HEK293 (cell line): ENCODE data around the gene SKIL.

Source experiments
- CTCF ChIA-PET: fragments of 350-600 bp; formaldehyde crosslinking; extraction: SDS; loops from one replicate; lab custom pipeline; 2021; ENCODE audit warnings: antibody characterized with exemption; lab: Yijun Ruan, JAX
- POLR2A ChIA-PET: fragments of 300-600 bp; formaldehyde crosslinking; extraction: SDS; loops from one replicate; lab custom pipeline; 2020; ENCODE audit warnings: antibody characterized with exemption, inconsistent platforms; lab: Yijun Ruan, JAX
- H3K27ac ChIP-seq: fragments of 200-500 bp; sonication (Bioruptor generic); 2 replicates; pipeline ENCODE4 v1.5.1; 2014; ENCODE audit warnings: low read depth, low read length, control low read depth, inconsistent platforms; ENCODE audit errors: extremely low read depth
- H3K36me3 ChIP-seq, 2 experiments: fragments of 200-500 bp in 1 of 2; sonication (Bioruptor generic) in 1 of 2; 1 replicate in 1 of 2; 2 replicates in 1 of 2; pipeline ENCODE4 v1.5.1; 2014 to 2017; ENCODE audit warnings: inconsistent platforms in 2 of 2, low read length in 2 of 2; ENCODE audit not compliant: control insufficient read depth in 2 of 2, insufficient read depth in 1 of 2
- H3K4me1 ChIP-seq: fragments of 200-500 bp; sonication (Bioruptor generic); 2 replicates; pipeline ENCODE4 v1.5.1; 2014; ENCODE audit warnings: mild to moderate bottlenecking, low read length, inconsistent platforms; ENCODE audit not compliant: control insufficient read depth, insufficient read depth
- H3K4me3 ChIP-seq: 2 replicates; pipeline ENCODE4 v1.5.1; 2011; ENCODE audit warnings: low read depth, mild to moderate bottlenecking, control low read depth, low read length, moderate library complexity
- H3K9me3 ChIP-seq: fragments of 200-500 bp; sonication (Bioruptor generic); 2 replicates; pipeline ENCODE4 v1.5.1; 2014; ENCODE audit warnings: low read depth, low read length, inconsistent platforms; ENCODE audit not compliant: control insufficient read depth, insufficient read depth
- IKZF3 ChIP-seq: fragments of 450-650 bp; IDR thresholded peaks from 2 replicates; pipeline ENCODE4 v1.5.0; 2018; ENCODE audit warnings: missing biosample characterization, mild to moderate bottlenecking, missing genetic modification characterization, moderate library complexity
- OVOL3 ChIP-seq: fragments of 450-650 bp; formaldehyde crosslinking; IDR thresholded peaks from 2 replicates; pipeline ENCODE4 v1.5.1; 2016; ENCODE audit warnings: missing biosample characterization, missing genetic modification characterization
- REPIN1 ChIP-seq: fragments of 450-650 bp; formaldehyde crosslinking; IDR thresholded peaks from 2 replicates; pipeline ENCODE4 v1.5.1; 2017; ENCODE audit warnings: missing biosample characterization, missing genetic modification characterization, low read depth
- ZIC2 ChIP-seq: fragments of 450-650 bp; formaldehyde crosslinking; IDR thresholded peaks from 2 replicates; pipeline ENCODE4 v1.5.1; 2016; ENCODE audit warnings: missing biosample characterization, missing genetic modification characterization
- ZNF274 ChIP-seq, 2 experiments: fragments of 200-500 bp in 1 of 2; fragments of 450-650 bp in 1 of 2; sonication (Bioruptor generic) in 1 of 2; formaldehyde crosslinking in 1 of 2; IDR thresholded peaks; 2 replicates each; pipeline versions ENCODE4 v1.5.1 to v1.6.1; 2014 to 2016; ENCODE audit warnings: borderline replicate concordance in 1 of 2, inconsistent platforms in 1 of 2, low read length in 1 of 2, missing biosample characterization in 1 of 2, missing genetic modification characterization in 1 of 2
- ZNF354C ChIP-seq: fragments of 450-650 bp; formaldehyde crosslinking; IDR thresholded peaks from 2 replicates; pipeline ENCODE4 v1.5.1; 2016; ENCODE audit warnings: missing biosample characterization, missing genetic modification characterization, low read depth, borderline replicate concordance
- ZNF37A ChIP-seq: fragments of 450-650 bp; IDR thresholded peaks from 2 replicates; pipeline ENCODE4 v1.5.1; 2018; ENCODE audit warnings: missing biosample characterization, missing genetic modification characterization
- ZNF48 ChIP-seq: fragments of 450-650 bp; formaldehyde crosslinking; IDR thresholded peaks from 2 replicates; pipeline ENCODE4 v1.5.1; 2016; ENCODE audit warnings: missing biosample characterization, missing genetic modification characterization
- ZNF529 ChIP-seq: fragments of 450-650 bp; formaldehyde crosslinking; IDR thresholded peaks from 2 replicates; pipeline ENCODE4 v1.5.1; 2017; ENCODE audit warnings: missing genetic modification characterization, missing biosample characterization; ENCODE audit not compliant: insufficient replicate concordance
- ZNF548 ChIP-seq: fragments of 450-650 bp; formaldehyde crosslinking; IDR thresholded peaks from 2 replicates; pipeline ENCODE4 v1.5.1; 2016; ENCODE audit warnings: missing biosample characterization, missing genetic modification characterization
- ZNF558 ChIP-seq: fragments of 450-650 bp; formaldehyde crosslinking; IDR thresholded peaks from 2 replicates; pipeline ENCODE4 v1.5.1; 2016; ENCODE audit warnings: missing biosample characterization, missing genetic modification characterization
- ZNF561 ChIP-seq: fragments of 450-650 bp; IDR thresholded peaks from 2 replicates; pipeline ENCODE4 v1.5.1; 2018; ENCODE audit warnings: missing biosample characterization, missing genetic modification characterization, borderline replicate concordance
- ZNF580 ChIP-seq: fragments of 450-650 bp; formaldehyde crosslinking; IDR thresholded peaks from 2 replicates; pipeline ENCODE4 v1.5.1; 2016; ENCODE audit warnings: missing biosample characterization, missing genetic modification characterization
- ZNF600 ChIP-seq: fragments of 450-650 bp; formaldehyde crosslinking; IDR thresholded peaks from 2 replicates; pipeline ENCODE4 v1.5.1; 2016; ENCODE audit warnings: missing biosample characterization, missing genetic modification characterization
- ZNF76 ChIP-seq: fragments of 450-650 bp; formaldehyde crosslinking; IDR thresholded peaks from 2 replicates; pipeline ENCODE4; 2016; ENCODE audit warnings: low read depth, missing biosample characterization, missing genetic modification characterization, borderline replicate concordance
- ZNF768 ChIP-seq: fragments of 450-650 bp; formaldehyde crosslinking; IDR thresholded peaks from 2 replicates; pipeline ENCODE4 v1.5.1; 2018; ENCODE audit warnings: missing biosample characterization, mild to moderate bottlenecking, missing genetic modification characterization

Gene SKIL

GRCh38 chr3:170359178-170359704 lies 1.7 kb downstream of the SKIL start:
- Histone ChIP-seq H3K36me3 (peaks cover 0 to 38% of the 10 kb centered on the region in 2 experiments; a peak in 2 of 3 replicates), H3K4me3 (peak overlapping the region; percentile 78), H3K4me1 (no peaks in the 10 kb centered on the region), H3K9me3 (no peaks in the 10 kb centered on the region), H3K27ac (no peak overlapping the region)
- ChIA-PET POLR2A (no interaction called here), CTCF (interaction anchor here (0.6 kb wide), 1 partner anchor 35 kb away, joined by 3 read pairs; no protein-coding TSS in a partner anchor)
- TF ChIP-seq ZNF580 (tag by site-specific recombination) = no peak
- no peak for TF ChIP-seq REPIN1 (tag by site-specific recombination)
- TF ChIP-seq ZNF76 = no peak

- Histone ChIP-seq H3K4me1 (no peaks in the 10 kb centered on the region), H3K27ac (no peak overlapping the region), H3K9me3 (no peaks in the 10 kb centered on the region), H3K36me3 (peaks cover 0 to 48% of the 10 kb centered on the region in 2 experiments; a peak in 2 of 3 replicates), H3K4me3 (peak overlapping the region; percentile 37)
- ChIA-PET POLR2A (interaction anchor here (0.9 kb wide), 1 partner anchor 134 kb away, joined by 3 read pairs; no protein-coding TSS in a partner anchor), CTCF (interaction anchor here (0.6 kb wide), 1 partner anchor 58 kb away, joined by 3 read pairs; no protein-coding TSS in a partner anchor)
- TF ChIP-seq ZNF529 = no peak
- peak; percentile 18; the same call in 1 of the 2 replicates for TF ChIP-seq ZNF600 (tag by site-specific recombination)
- TF ChIP-seq OVOL3 = no peak
Observed at GRCh38 chr3:170360466-170360865, 3.0 kb downstream of the SKIL start.

DNA sequence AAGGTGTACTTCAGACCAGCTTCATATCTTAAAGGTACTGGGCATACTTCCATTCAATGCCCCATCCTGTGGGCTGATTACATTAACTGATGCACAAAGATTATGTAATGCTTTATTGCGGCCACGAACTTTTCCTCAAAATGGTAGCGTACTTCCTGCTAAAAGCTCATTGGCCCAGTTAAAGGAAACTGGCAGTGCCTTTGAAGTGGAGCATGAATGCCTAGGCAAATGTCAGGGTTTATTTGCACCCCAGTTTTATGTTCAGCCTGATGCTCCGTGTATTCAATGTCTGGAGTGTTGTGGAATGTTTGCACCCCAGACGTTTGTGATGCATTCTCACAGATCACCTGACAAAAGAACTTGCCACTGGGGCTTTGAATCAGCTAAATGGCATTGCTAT lies 3.4 kb downstream of the SKIL start:
- no peaks in the 10 kb centered on the region for H3K4me1 ChIP-seq
- H3K9me3 ChIP-seq = no peaks in the 10 kb centered on the region
- POLR2A ChIA-PET = interaction anchor here (0.9 kb wide), 1 partner anchor 135 kb away, joined by 3 read pairs; no protein-coding TSS in a partner anchor
- H3K4me3 ChIP-seq = peak overlapping the region; percentile 37
- TF ChIP-seq ZNF548 (tag by site-specific recombination) (no peak), ZNF600 (tag by site-specific recombination) (0 out of 2 replicates have a peak, but pooled peaks have one; percentile 4)
- CTCF ChIA-PET = interaction anchor here (0.7 kb wide), 1 partner anchor 453 kb away, joined by 3 read pairs; no protein-coding TSS in a partner anchor
- H3K36me3 ChIP-seq = peaks cover 0 to 48% of the 10 kb centered on the region in 2 experiments; a peak in 2 of 3 replicates
- no peak overlapping the region for H3K27ac ChIP-seq

GRCh38 chr3:170361711-170362110 lies 4.2 kb downstream of the SKIL start:
- Histone ChIP-seq H3K27ac (no peak overlapping the region), H3K4me3 (peak overlapping the region; percentile 37), H3K9me3 (no peaks in the 10 kb centered on the region), H3K36me3 (peaks cover 0 to 52% of the 10 kb centered on the region in 2 experiments; a peak in 2 of 3 replicates), H3K4me1 (no peaks in the 10 kb centered on the region)
- ChIA-PET CTCF (interaction anchor here (0.6 kb wide), 1 partner anchor 403 kb away, joined by 3 read pairs; no protein-coding TSS in a partner anchor), POLR2A (no interaction called here)
- no peak for TF ChIP-seq ZNF48 (tag by site-specific recombination)
- no peak for TF ChIP-seq ZNF274 (IDR thresholded peaks at IDR 0.05; ENCODE audit: low read length)
- TF ChIP-seq ZNF274 (tag by site-specific recombination; IDR thresholded peaks at IDR 0.05; ENCODE audit: borderline replicate concordance) = no peak
- no peak for TF ChIP-seq ZNF558
- no peak for TF ChIP-seq ZNF37A (tag by site-specific recombination)
- TF ChIP-seq ZIC2 (tag by site-specific recombination) = no peak
- no peak for TF ChIP-seq ZNF561 (tag by site-specific recombination)
- TF ChIP-seq ZNF768 = no peak
- no peak for TF ChIP-seq ZNF354C
- TF ChIP-seq IKZF3 (tag by site-specific recombination) = no peak
